Measurements from ENCODE around the gene CXCL10. TPM values are rescaled to one million over a fixed set of nuclear protein-coding genes. Genes with fewer than 3 reads are reported as not detected.

The CXCL10 gene
- total RNA-seq, 1 donor from 2014 or later, result not detected

DNA sequence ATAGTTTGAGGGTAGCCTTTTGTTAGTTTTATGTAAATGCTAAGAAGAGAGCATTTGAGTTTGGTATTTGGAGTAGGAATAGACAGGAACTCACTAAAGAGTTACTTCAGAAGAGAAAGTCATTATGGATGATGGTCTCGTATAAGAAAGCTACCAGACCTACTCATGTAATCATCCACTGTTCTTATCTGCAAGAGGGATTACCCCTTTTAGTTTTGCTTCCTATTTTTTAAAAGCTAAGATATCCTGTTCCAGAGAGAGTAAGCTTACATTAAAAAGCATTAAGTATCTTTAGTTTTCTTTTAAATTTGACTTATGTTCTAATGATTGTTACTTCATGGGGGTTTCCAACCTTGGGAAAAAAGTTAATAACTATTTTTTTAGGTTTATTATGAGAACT is 38.7 kb upstream of the CXCL10 start:
- TF ChIP-seq CTCF (IDR thresholded peaks at IDR 0.05; ENCODE audit: partially characterized antibody, unreplicated experiment), result no peak
- no peak for DNase-seq
- Mint-ChIP-seq H3K27ac (ENCODE audit: unreplicated experiment) (no peak overlapping the region), H3K27me3 (ENCODE audit: unreplicated experiment) (peaks cover 4% of the 10 kb centered on the region), H3K4me3 (ENCODE audit: unreplicated experiment) (no peak overlapping the region), H3K36me3 (ENCODE audit: unreplicated experiment) (no peaks in the 10 kb centered on the region), H3K9me3 (ENCODE audit: unreplicated experiment) (no peaks in the 10 kb centered on the region), H3K4me1 (ENCODE audit: low read depth, unreplicated experiment) (no peaks in the 10 kb centered on the region)

DNA sequence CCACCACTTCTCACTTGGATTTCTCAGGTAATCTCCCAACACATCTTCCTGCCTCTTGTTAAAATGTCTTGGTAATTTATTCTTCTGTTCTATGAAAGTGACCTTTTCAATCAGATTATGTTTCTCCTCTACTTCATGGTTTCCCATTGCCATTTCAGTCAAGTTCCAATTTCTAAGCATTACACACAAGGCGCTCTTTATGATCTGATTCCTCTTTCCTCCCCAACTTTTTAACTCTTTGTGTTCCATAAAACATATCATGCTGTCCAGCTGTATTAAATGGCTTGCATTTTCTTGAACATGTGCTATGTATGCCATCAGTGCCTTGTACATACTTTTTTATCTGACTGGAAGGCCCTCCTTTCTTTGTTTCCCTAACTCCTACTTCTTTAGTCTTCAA is 38.1 kb upstream of the CXCL10 start:
- Mint-ChIP-seq H3K4me3 (ENCODE audit: unreplicated experiment) (no peak overlapping the region), H3K27ac (ENCODE audit: unreplicated experiment) (no peak overlapping the region), H3K36me3 (ENCODE audit: unreplicated experiment) (no peaks in the 10 kb centered on the region), H3K27me3 (ENCODE audit: unreplicated experiment) (peaks cover 4% of the 10 kb centered on the region), H3K4me1 (ENCODE audit: low read depth, unreplicated experiment) (no peaks in the 10 kb centered on the region), H3K9me3 (ENCODE audit: unreplicated experiment) (no peaks in the 10 kb centered on the region)
- TF ChIP-seq CTCF (IDR thresholded peaks at IDR 0.05; ENCODE audit: partially characterized antibody, unreplicated experiment), result no peak
- DNase-seq, result no peak

- H3K9me3 Mint-ChIP-seq (ENCODE audit: unreplicated experiment), result no peaks in the 10 kb centered on the region
- no peaks in the 10 kb centered on the region for H3K36me3 Mint-ChIP-seq (ENCODE audit: unreplicated experiment)
- no peak overlapping the region for H3K27ac Mint-ChIP-seq (ENCODE audit: unreplicated experiment)
- no peaks in the 10 kb centered on the region for H3K4me1 Mint-ChIP-seq (ENCODE audit: low read depth, unreplicated experiment)
- H3K27me3 Mint-ChIP-seq (ENCODE audit: unreplicated experiment), result peaks cover 4% of the 10 kb centered on the region
- DNase-seq, result no peak
- H3K4me3 Mint-ChIP-seq (ENCODE audit: unreplicated experiment), result no peak overlapping the region
- no peak for TF ChIP-seq CTCF (IDR thresholded peaks at IDR 0.05; ENCODE audit: partially characterized antibody, unreplicated experiment)
Measured at GRCh38 chr4:76060506-76060905, 37.2 kb upstream of the CXCL10 start.

DNA sequence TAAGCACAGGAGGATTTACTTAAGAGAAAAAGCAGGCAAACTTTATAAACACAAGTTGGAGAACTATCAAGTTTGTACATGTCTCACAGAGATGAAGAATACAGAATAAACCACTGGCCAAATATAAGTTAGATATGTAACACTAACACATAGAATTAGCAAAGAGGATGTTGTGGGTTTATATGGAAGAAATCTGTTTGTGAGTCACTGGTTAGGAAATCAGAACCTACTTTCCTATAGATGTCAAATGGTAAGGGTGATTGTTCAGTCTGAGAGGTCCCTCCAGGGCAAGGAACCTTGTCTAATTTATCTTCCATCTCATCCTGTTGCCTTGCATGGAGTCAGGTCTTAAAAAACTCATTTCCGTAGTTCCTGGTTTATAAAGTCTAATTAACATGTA is 36.5 kb upstream of the CXCL10 start:
- no peak for DNase-seq
- no peak overlapping the region for H3K27ac Mint-ChIP-seq (ENCODE audit: unreplicated experiment)
- no peaks in the 10 kb centered on the region for H3K9me3 Mint-ChIP-seq (ENCODE audit: unreplicated experiment)
- H3K27me3 Mint-ChIP-seq (ENCODE audit: unreplicated experiment), result no peaks in the 10 kb centered on the region
- no peaks in the 10 kb centered on the region for H3K36me3 Mint-ChIP-seq (ENCODE audit: unreplicated experiment)
- H3K4me3 Mint-ChIP-seq (ENCODE audit: unreplicated experiment), result no peak overlapping the region
- no peak for TF ChIP-seq CTCF (IDR thresholded peaks at IDR 0.05; ENCODE audit: partially characterized antibody, unreplicated experiment)
- peaks cover 4% of the 10 kb centered on the region for H3K4me1 Mint-ChIP-seq (ENCODE audit: low read depth, unreplicated experiment)

DNA sequence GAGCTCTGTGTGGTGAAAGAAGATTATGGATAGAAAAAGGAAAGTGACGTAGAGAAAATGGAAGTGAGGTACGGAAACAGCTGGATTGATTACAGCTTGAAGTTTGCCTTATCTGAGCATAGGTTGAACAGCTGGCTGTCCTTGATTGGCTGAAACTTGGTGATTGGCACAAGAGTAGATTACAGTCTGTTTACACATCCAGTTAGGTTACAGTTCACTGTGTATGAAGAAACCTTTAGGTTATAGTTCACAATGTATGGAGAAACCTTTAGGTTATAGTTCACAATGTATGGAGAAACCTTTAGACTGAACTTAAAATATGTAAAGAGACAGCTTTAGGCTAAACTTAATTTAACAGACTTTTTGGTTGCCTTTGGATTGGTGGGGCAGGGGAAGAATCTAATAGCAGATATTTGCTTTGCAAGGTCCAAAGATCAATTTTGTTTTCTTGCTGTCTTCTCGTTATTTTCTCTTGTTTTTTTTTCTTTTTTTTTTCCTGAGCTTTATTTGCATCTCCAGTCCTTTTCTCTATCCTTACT is 35.7 kb upstream of the CXCL10 start:
- Mint-ChIP-seq H3K27ac (ENCODE audit: unreplicated experiment) (no peak overlapping the region), H3K4me3 (ENCODE audit: unreplicated experiment) (no peak overlapping the region), H3K36me3 (ENCODE audit: unreplicated experiment) (no peaks in the 10 kb centered on the region), H3K27me3 (ENCODE audit: unreplicated experiment) (no peaks in the 10 kb centered on the region), H3K9me3 (ENCODE audit: unreplicated experiment) (no peaks in the 10 kb centered on the region), H3K4me1 (ENCODE audit: low read depth, unreplicated experiment) (peaks cover 4% of the 10 kb centered on the region)
- no peak for DNase-seq
- no peak for TF ChIP-seq CTCF (IDR thresholded peaks at IDR 0.05; ENCODE audit: partially characterized antibody, unreplicated experiment)

Measured in glutamatergic neuron (in vitro differentiated cells).